ENCODE data around the gene TPTE2. TPM values are rescaled to one million over a fixed set of nuclear protein-coding genes. Genes with fewer than 3 reads are reported as not detected.

Gene TPTE2
- total RNA-seq, 2 donors from 2014 or later: not detected

Other genes starting within 250 kb of the TPTE2 start
- gene MPHOSPH8, start 72.1 kb upstream of the TPTE2 start, total RNA-seq: 10 to 100 TPM; 25.3 to 27.9 TPM
- gene PSPC1, start 221.4 kb upstream of the TPTE2 start, total RNA-seq: 10 to 100 TPM; 43.0 to 48.6 TPM

Measured in left colon (tissue), 2 donors.